Activated CD4-positive, alpha-beta T cell treated with anti-CD3 and anti-CD28 coated beads for 36 hours (primary cell): Measurements from ENCODE around the gene CDH2. TPM values are rescaled to one million over a fixed set of nuclear protein-coding genes. Genes with fewer than 3 reads are reported as not detected.

Source experiments
- ATAC-seq: fragments of 200-7000 bp; cut with Tn5 transposase; one replicate; pipeline ENCODE4 v1.10.0; 2021; ENCODE audit warnings: mild to moderate bottlenecking, moderate library complexity
- CTCF ChIA-PET: fragments of 350-600 bp; sonication (Branson Sonifier 250); formaldehyde crosslinking; loops from one replicate; lab custom pipeline; 2021; ENCODE audit warnings: antibody characterized with exemption; lab: Charles Lee
- POLR2A ChIA-PET: fragments of 350-600 bp; sonication (Branson Sonifier 250); formaldehyde crosslinking; loops from one replicate; lab custom pipeline; 2021; ENCODE audit warnings: antibody characterized with exemption, inconsistent platforms; lab: Charles Lee
- DNase-seq: peaks from one replicate; pipeline ENCODE4 v3.0.0-alpha.2; 2020
- H3K27ac Mint-ChIP-seq: one replicate; pipeline ENCODE4 v1.8.0; 2021; ENCODE audit warnings: mixed read lengths
- H3K27me3 Mint-ChIP-seq: one replicate; pipeline ENCODE4 v1.8.0; 2021; ENCODE audit warnings: mixed read lengths
- H3K36me3 Mint-ChIP-seq: one replicate; pipeline ENCODE4 v1.8.0; 2021; ENCODE audit warnings: low read depth, mixed read lengths
- H3K4me1 Mint-ChIP-seq: one replicate; pipeline ENCODE4 v1.8.0; 2021; ENCODE audit warnings: mixed read lengths
- H3K4me3 Mint-ChIP-seq: one replicate; pipeline ENCODE4 v1.8.0; 2021; ENCODE audit warnings: mild to moderate bottlenecking, moderate library complexity, mixed read lengths
- H3K9me3 Mint-ChIP-seq: one replicate; pipeline ENCODE4 v1.8.0; 2021; ENCODE audit warnings: low read depth, mixed read lengths
- intact Hi-C, 2 experiments: fragments of 100-400 bp; cut with DNase I in 1 of 2; cut with micrococcal nuclease in 1 of 2; formaldehyde crosslinking; loops; one replicate each; pipeline versions ENCODE4 v1.14.2 to v1.15.1; 2022 to 2024; cut with DNase I, micrococcal nuclease
- total RNA-seq, 2 experiments: library from RNA; stranded (reverse); gene quantifications; one replicate each; pipeline ENCODE4 v1.2.3, GENCODE V29; 2021

The CDH2 gene
- total RNA-seq, 2 experiments from 2014 or later = not detected

GRCh38 chr18:28143725-28144124, 33.2 kb downstream of the CDH2 start:
- ChIA-PET POLR2A (no interaction called here), CTCF (no interaction called here)
- H3K27ac Mint-ChIP-seq = no peak overlapping the region
- H3K4me3 Mint-ChIP-seq = no peak overlapping the region
- H3K9me3 Mint-ChIP-seq = peaks cover 11% of the 10 kb centered on the region
- H3K4me1 Mint-ChIP-seq = no peaks in the 10 kb centered on the region
- ATAC-seq (no peak), DNase-seq (no peak)
- H3K36me3 Mint-ChIP-seq = no peaks in the 10 kb centered on the region
- intact Hi-C loops = no loop called here
- no peaks in the 10 kb centered on the region for H3K27me3 Mint-ChIP-seq

- H3K36me3 Mint-ChIP-seq = no peaks in the 10 kb centered on the region
- H3K27me3 Mint-ChIP-seq = no peaks in the 10 kb centered on the region
- H3K27ac Mint-ChIP-seq = no peak overlapping the region
- H3K9me3 Mint-ChIP-seq = peaks cover 11% of the 10 kb centered on the region
- no peak overlapping the region for H3K4me3 Mint-ChIP-seq
- ChIA-PET POLR2A (no interaction called here), CTCF (no interaction called here)
- DNase-seq (no peak), ATAC-seq (no peak)
- H3K4me1 Mint-ChIP-seq = no peaks in the 10 kb centered on the region
- intact Hi-C loops = no loop called here
Observed at GRCh38 chr18:28138816-28139215, 38.1 kb downstream of the CDH2 start.

GRCh38 chr18:28136071-28136470, 40.9 kb downstream of the CDH2 start:
- H3K4me1 Mint-ChIP-seq = no peaks in the 10 kb centered on the region
- H3K9me3 Mint-ChIP-seq = peaks cover 10% of the 10 kb centered on the region
- no peak overlapping the region for H3K27ac Mint-ChIP-seq
- ATAC-seq (no peak), DNase-seq (no peak)
- intact Hi-C loops = no loop called here
- no peak overlapping the region for H3K4me3 Mint-ChIP-seq
- no peaks in the 10 kb centered on the region for H3K27me3 Mint-ChIP-seq
- ChIA-PET CTCF (no interaction called here), POLR2A (no interaction called here)
- no peaks in the 10 kb centered on the region for H3K36me3 Mint-ChIP-seq

GRCh38 chr18:28134774-28135173, 42.2 kb downstream of the CDH2 start:
- Mint-ChIP-seq H3K27me3 (no peaks in the 10 kb centered on the region), H3K9me3 (peaks cover 8% of the 10 kb centered on the region), H3K36me3 (no peaks in the 10 kb centered on the region), H3K4me1 (no peaks in the 10 kb centered on the region), H3K4me3 (no peak overlapping the region), H3K27ac (no peak overlapping the region)
- ATAC-seq = no peak
- intact Hi-C loops = no loop called here
- DNase-seq = no peak
- CTCF ChIA-PET = no interaction called here
- POLR2A ChIA-PET = no interaction called here

- DNase-seq (no peak), ATAC-seq (no peak)
- ChIA-PET POLR2A (no interaction called here), CTCF (no interaction called here)
- Mint-ChIP-seq H3K36me3 (no peaks in the 10 kb centered on the region), H3K27me3 (no peaks in the 10 kb centered on the region), H3K9me3 (peaks cover 2% of the 10 kb centered on the region), H3K4me3 (no peak overlapping the region), H3K27ac (no peak overlapping the region), H3K4me1 (no peaks in the 10 kb centered on the region)
- intact Hi-C loops = no loop called here
Observed at GRCh38 chr18:28132084-28132483, 44.8 kb downstream of the CDH2 start.

GRCh38 chr18:28128659-28128980, 48.3 kb downstream of the CDH2 start:
- Mint-ChIP-seq H3K36me3 (no peaks in the 10 kb centered on the region), H3K9me3 (peaks cover 2% of the 10 kb centered on the region), H3K27me3 (no peaks in the 10 kb centered on the region), H3K4me3 (no peak overlapping the region), H3K4me1 (no peaks in the 10 kb centered on the region), H3K27ac (no peak overlapping the region)
- POLR2A ChIA-PET = no interaction called here
- CTCF ChIA-PET = no interaction called here
- intact Hi-C loops = loop anchor here in 1 of 2 experiments (10.0 kb wide), 1 partner anchor 64 kb away; no protein-coding TSS in a partner anchor
- DNase-seq (no peak), ATAC-seq (no peak)

- ChIA-PET CTCF (no interaction called here), POLR2A (no interaction called here)
- Mint-ChIP-seq H3K4me3 (no peak overlapping the region), H3K4me1 (no peaks in the 10 kb centered on the region), H3K36me3 (no peaks in the 10 kb centered on the region), H3K9me3 (peaks cover 2% of the 10 kb centered on the region), H3K27ac (no peak overlapping the region), H3K27me3 (no peaks in the 10 kb centered on the region)
- intact Hi-C loops = loop anchor here in 1 of 2 experiments (10.0 kb wide), 1 partner anchor 63 kb away; no protein-coding TSS in a partner anchor
- no peak for ATAC-seq
- no peak for DNase-seq
Observed at GRCh38 chr18:28127763-28128658, 48.9 kb downstream of the CDH2 start.

- Mint-ChIP-seq H3K4me3 (no peak overlapping the region), H3K27me3 (no peaks in the 10 kb centered on the region), H3K27ac (no peak overlapping the region), H3K9me3 (no peaks in the 10 kb centered on the region), H3K36me3 (no peaks in the 10 kb centered on the region), H3K4me1 (no peaks in the 10 kb centered on the region)
- ChIA-PET CTCF (no interaction called here), POLR2A (no interaction called here)
- no peak for ATAC-seq
- DNase-seq = no peak
- intact Hi-C loops = loop anchor here in 1 of 2 experiments (10.0 kb wide), 1 partner anchor 62 kb away; no protein-coding TSS in a partner anchor
Observed at GRCh38 chr18:28127228-28127627, 49.7 kb downstream of the CDH2 start.

- Mint-ChIP-seq H3K27ac (no peak overlapping the region), H3K36me3 (no peaks in the 10 kb centered on the region), H3K27me3 (no peaks in the 10 kb centered on the region), H3K4me1 (no peaks in the 10 kb centered on the region), H3K4me3 (no peak overlapping the region), H3K9me3 (no peaks in the 10 kb centered on the region)
- ATAC-seq = no peak
- ChIA-PET CTCF (no interaction called here), POLR2A (no interaction called here)
- intact Hi-C loops = loop anchor here in 1 of 2 experiments (10.0 kb wide), 1 partner anchor 62 kb away; no protein-coding TSS in a partner anchor
- DNase-seq = no peak
Observed at GRCh38 chr18:28126768-28127167, 50.2 kb downstream of the CDH2 start.

- no peak for ATAC-seq
- H3K36me3 Mint-ChIP-seq = no peaks in the 10 kb centered on the region
- H3K9me3 Mint-ChIP-seq = no peaks in the 10 kb centered on the region
- H3K4me1 Mint-ChIP-seq = no peaks in the 10 kb centered on the region
- DNase-seq = no peak
- ChIA-PET POLR2A (no interaction called here), CTCF (no interaction called here)
- no peak overlapping the region for H3K4me3 Mint-ChIP-seq
- intact Hi-C loops = loop anchor here in 1 of 2 experiments (10.0 kb wide), 1 partner anchor 60 kb away; no protein-coding TSS in a partner anchor
- H3K27ac Mint-ChIP-seq = no peak overlapping the region
- no peaks in the 10 kb centered on the region for H3K27me3 Mint-ChIP-seq
Observed at GRCh38 chr18:28125051-28125450, 51.9 kb downstream of the CDH2 start.

- H3K4me3 Mint-ChIP-seq = no peak overlapping the region
- ChIA-PET CTCF (no interaction called here), POLR2A (no interaction called here)
- DNase-seq = no peak
- H3K9me3 Mint-ChIP-seq = no peaks in the 10 kb centered on the region
- H3K27me3 Mint-ChIP-seq = no peaks in the 10 kb centered on the region
- intact Hi-C loops = loop anchor here in 1 of 2 experiments (10.0 kb wide), 1 partner anchor 60 kb away; no protein-coding TSS in a partner anchor
- no peak for ATAC-seq
- H3K4me1 Mint-ChIP-seq = no peaks in the 10 kb centered on the region
- no peak overlapping the region for H3K27ac Mint-ChIP-seq
- H3K36me3 Mint-ChIP-seq = no peaks in the 10 kb centered on the region
Observed at GRCh38 chr18:28124131-28125029, 52.5 kb downstream of the CDH2 start.
